HCT116 (cell line): ENCODE results near the gene WWOX. TPM values are rescaled to one million over a fixed set of nuclear protein-coding genes. Genes with fewer than 3 reads are reported as not detected.

Experiments
- ATAC-seq: fragments of 200-7000 bp; cut with Tn5 transposase; 2 replicates; pipeline ENCODE4 v1.9.1; 2020; ENCODE audit warnings: mild to moderate bottlenecking, moderate library complexity
- BruUV-seq: library from RNA; stranded (reverse); fragments of 400-500 nt; replicated peaks from 2 replicates; lab custom pipeline; 2021; lab: Mats Ljungman, UMichigan
- CTCF ChIA-PET: fragments of 300-600 bp; sonication (Branson Sonifier 250); formaldehyde crosslinking; loops from one replicate; lab custom pipeline; 2021; ENCODE audit warnings: antibody characterized with exemption; lab: Charles Lee
- POLR2A ChIA-PET: fragments of 300-600, 350-600 bp; sonication (Branson Sonifier 250); formaldehyde crosslinking; loops from one replicate; lab custom pipeline; 2021; ENCODE audit warnings: antibody characterized with exemption; lab: Charles Lee
- RAD21 ChIA-PET, 2 experiments: fragments of 300-600 bp; sonication (Branson Sonifier 250); formaldehyde crosslinking; loops; one replicate each; lab custom pipeline; 2023; ENCODE audit warnings: low total read pairs in 2 of 2; ENCODE audit not compliant: uncharacterized antibody in 2 of 2, unreplicated experiment in 2 of 2, low non-redundant PET in 1 of 2; lab: Charles Lee
- DNase-seq: peaks from one replicate; pipeline ENCODE4 v3.0.0-alpha.2; 2010; ENCODE audit warnings: low read depth, low spot score
- H2AFZ ChIP-seq: fragments of 200-600 bp; shearing (Covaris generic), sonication (generic); 2 replicates; pipeline ENCODE4 v1.6.1; 2017; ENCODE audit warnings: low read depth, mixed run types, mixed read lengths, antibody characterized with exemption, low read length; ENCODE audit not compliant: poor library complexity, severe bottlenecking
- H3K27ac ChIP-seq: 2 replicates; pipeline ENCODE4 v1.5.1; 2012; ENCODE audit warnings: low read depth, low read length
- H3K27me3 ChIP-seq: fragments of 200-600 bp; sonication (generic); 2 replicates; pipeline ENCODE4 v1.6.1; 2016; ENCODE audit warnings: mixed run types, low read length, mixed read lengths; ENCODE audit not compliant: insufficient read depth
- H3K36me3 ChIP-seq, 2 experiments: fragments of 200-500 bp in 1 of 2; fragments of 200-600 bp in 1 of 2; sonication (Bioruptor generic) in 1 of 2; sonication (generic) in 1 of 2; 2 replicates each; pipeline versions ENCODE4 v1.5.1 to v1.6.1; 2014 to 2016; ENCODE audit warnings: low read length in 2 of 2, inconsistent platforms in 1 of 2, mixed read lengths in 1 of 2, mixed run types in 1 of 2; ENCODE audit not compliant: insufficient read depth in 2 of 2, control insufficient read depth in 1 of 2
- H3K4me1 ChIP-seq, 2 experiments: fragments of 200-600 bp in 1 of 2; sonication (generic) in 1 of 2; 2 replicates each; pipeline versions ENCODE4 v1.5.1 to v1.6.1; 2012 to 2017; ENCODE audit warnings: low read length in 2 of 2, inconsistent platforms in 1 of 2, mild to moderate bottlenecking in 1 of 2, mixed read lengths in 1 of 2, mixed run types in 1 of 2, moderate library complexity in 1 of 2; ENCODE audit not compliant: insufficient read depth in 2 of 2, control insufficient read depth in 1 of 2
- H3K4me2 ChIP-seq: fragments of 200-600 bp; sonication (generic); 2 replicates; pipeline ENCODE4 v1.6.1; 2017; ENCODE audit warnings: mixed run types, low read length, mixed read lengths
- H3K4me3 ChIP-seq, 2 experiments: fragments of 200-600 bp in 1 of 2; sonication (generic) in 1 of 2; replicated peaks in 1 of 2; 2 replicates each; pipeline ENCODE4 v1.5.1; 2011 to 2016; ENCODE audit warnings: low read length in 2 of 2, control low read depth in 1 of 2, low read depth in 1 of 2, mild to moderate bottlenecking in 1 of 2, mixed read lengths in 1 of 2, mixed run types in 1 of 2
- H3K79me2 ChIP-seq: fragments of 200-600 bp; sonication (generic); 2 replicates; pipeline ENCODE4 v1.6.1; 2017; ENCODE audit warnings: mild to moderate bottlenecking, mixed run types, low read length, moderate library complexity, mixed read lengths; ENCODE audit not compliant: insufficient read depth
- H3K9ac ChIP-seq: fragments of 200-600 bp; sonication (generic); 2 replicates; pipeline ENCODE4 v1.6.1; 2016; ENCODE audit warnings: low read length, mixed read lengths
- H3K9me2 ChIP-seq: fragments of 200-600 bp; sonication (generic), shearing (Covaris generic); 2 replicates; pipeline ENCODE4 v1.6.1; 2017; ENCODE audit warnings: mixed run types, mild to moderate bottlenecking, moderate library complexity; ENCODE audit not compliant: insufficient read depth
- H3K9me3 ChIP-seq, 2 experiments: fragments of 200-500 bp in 1 of 2; fragments of 200-600 bp in 1 of 2; sonication (Bioruptor generic) in 1 of 2; sonication (generic) in 1 of 2; 2 replicates each; pipeline ENCODE4 v1.6.1; 2014 to 2017; ENCODE audit warnings: low read length in 2 of 2, mixed read lengths in 2 of 2, inconsistent platforms in 1 of 2, low read depth in 1 of 2, mild to moderate bottlenecking in 1 of 2, mixed run types in 1 of 2, moderate library complexity in 1 of 2; ENCODE audit not compliant: control insufficient read depth in 1 of 2, insufficient read depth in 1 of 2
- H4K20me1 ChIP-seq: fragments of 200-600 bp; sonication (generic), shearing (Covaris generic); 2 replicates; pipeline ENCODE4 v1.6.1; 2017; ENCODE audit warnings: mixed run types, mild to moderate bottlenecking, moderate library complexity; ENCODE audit not compliant: insufficient read depth
- CEBPB ChIP-seq: IDR thresholded peaks from 2 replicates; pipeline ENCODE4 v1.6.1; 2012; ENCODE audit warnings: low read depth
- EGR1 ChIP-seq: IDR thresholded peaks from 2 replicates; pipeline ENCODE4 v1.6.1; 2012; ENCODE audit warnings: low read depth
- EZH2phosphoT487 ChIP-seq: fragments of 200-600 bp; IDR thresholded peaks from 2 replicates; pipeline ENCODE4 v1.6.1; 2018; ENCODE audit warnings: antibody characterized with exemption, borderline replicate concordance
- FOSL1 ChIP-seq: IDR thresholded peaks from 2 replicates; pipeline ENCODE4 v1.6.1; 2012; ENCODE audit warnings: low read depth
- POLR2AphosphoS5 ChIP-seq: IDR thresholded peaks from 2 replicates; pipeline ENCODE4 v1.6.1; 2011; ENCODE audit warnings: mild to moderate bottlenecking, low read depth, low read length, moderate library complexity
- REST ChIP-seq: IDR thresholded peaks from 2 replicates; pipeline ENCODE4 v1.6.1; 2012; ENCODE audit warnings: low read depth
- SIN3A ChIP-seq: IDR thresholded peaks from 2 replicates; pipeline ENCODE4 v1.6.1; 2012; ENCODE audit warnings: low read depth
- SP1 ChIP-seq: IDR thresholded peaks from 2 replicates; pipeline ENCODE4 v1.6.1; 2012; ENCODE audit warnings: low read depth
- SRF ChIP-seq: IDR thresholded peaks from 2 replicates; pipeline ENCODE4 v1.6.1; 2012; ENCODE audit warnings: low read depth
- TCF7L2 ChIP-seq: IDR thresholded peaks from 2 replicates; pipeline ENCODE4 v1.7.0; 2011; ENCODE audit warnings: borderline replicate concordance, inconsistent platforms; ENCODE audit not compliant: insufficient read depth, insufficient read length; ENCODE audit errors: extremely low read depth
- YY1 ChIP-seq: IDR thresholded peaks from 2 replicates; pipeline ENCODE4 v1.6.1; 2011; ENCODE audit warnings: low read length, low read depth, moderate library complexity, mild to moderate bottlenecking; ENCODE audit not compliant: insufficient replicate concordance; ENCODE audit errors: extremely low read depth
- ZFX ChIP-seq: fragments of 450-650 bp; IDR thresholded peaks from 2 replicates; pipeline ENCODE4 v1.6.1; 2017
- ZNF274 ChIP-seq: fragments of 200-500 bp; sonication (Bioruptor generic); IDR thresholded peaks from 2 replicates; pipeline ENCODE4 v1.6.1; 2014; ENCODE audit warnings: mild to moderate bottlenecking, low read depth, low read length, inconsistent platforms
- intact Hi-C: fragments of 100-400 bp; cut with micrococcal nuclease; formaldehyde crosslinking; loops from 2 replicates; pipeline ENCODE4 v1.10.0; 2022
- total RNA-seq: library from RNA; stranded (reverse); gene quantifications from one replicate; pipeline ENCODE4 v1.2.1, GENCODE V29; 2021; ENCODE audit not compliant: unreplicated experiment
- TF ChIP-seq, protein P1 (sequence below): IDR thresholded peaks from 2 replicates; pipeline ENCODE4 v1.6.1; 2011; ENCODE audit warnings: mild to moderate bottlenecking, low read length, moderate library complexity; ENCODE audit not compliant: insufficient replicate concordance; ENCODE audit errors: extremely low read depth

WWOX gene
- total RNA-seq, 1 experiment from 2014 or later, result 13.7 TPM

GRCh38 chr16:78289373-78289772 is 189.9 kb downstream of the WWOX start (continued):
- no peak for TF ChIP-seq EZH2phosphoT487
- TF ChIP-seq, protein P1, sequence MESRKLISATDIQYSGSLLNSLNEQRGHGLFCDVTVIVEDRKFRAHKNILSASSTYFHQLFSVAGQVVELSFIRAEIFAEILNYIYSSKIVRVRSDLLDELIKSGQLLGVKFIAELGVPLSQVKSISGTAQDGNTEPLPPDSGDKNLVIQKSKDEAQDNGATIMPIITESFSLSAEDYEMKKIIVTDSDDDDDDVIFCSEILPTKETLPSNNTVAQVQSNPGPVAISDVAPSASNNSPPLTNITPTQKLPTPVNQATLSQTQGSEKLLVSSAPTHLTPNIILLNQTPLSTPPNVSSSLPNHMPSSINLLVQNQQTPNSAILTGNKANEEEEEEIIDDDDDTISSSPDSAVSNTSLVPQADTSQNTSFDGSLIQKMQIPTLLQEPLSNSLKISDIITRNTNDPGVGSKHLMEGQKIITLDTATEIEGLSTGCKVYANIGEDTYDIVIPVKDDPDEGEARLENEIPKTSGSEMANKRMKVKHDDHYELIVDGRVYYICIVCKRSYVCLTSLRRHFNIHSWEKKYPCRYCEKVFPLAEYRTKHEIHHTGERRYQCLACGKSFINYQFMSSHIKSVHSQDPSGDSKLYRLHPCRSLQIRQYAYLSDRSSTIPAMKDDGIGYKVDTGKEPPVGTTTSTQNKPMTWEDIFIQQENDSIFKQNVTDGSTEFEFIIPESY, result no peak
- no peak for TF ChIP-seq ZNF274
- no peak for TF ChIP-seq ZFX

- no peak for ATAC-seq
- ChIA-PET POLR2A (no interaction called here), RAD21 (no interaction called here)
- Histone ChIP-seq H3K9me3 (no peaks in the 10 kb centered on the region), H3K27ac (no peak overlapping the region), H3K4me1 (no peaks in the 10 kb centered on the region), H3K79me2 (no peaks in the 10 kb centered on the region), H3K9me2 (no peaks in the 10 kb centered on the region), H2AFZ (no peak overlapping the region), H3K4me2 (no peak overlapping the region), H4K20me1 (no peaks in the 10 kb centered on the region)
- intact Hi-C loops, result no loop called here
- TF ChIP-seq POLR2AphosphoS5 (no peak), ZFX (no peak), FOSL1 (no peak), EGR1 (no peak), REST (no peak), SRF (no peak), YY1 (no peak), CEBPB (no peak), TCF7L2 (no peak), SP1 (no peak), SIN3A (no peak)
- TF ChIP-seq, all 23 proteins: peak for 0
- no peak for DNase-seq
- H3K27me3 ChIP-seq, result no peaks in the 10 kb centered on the region
- BruUV-seq, result no TSS peak
- no peaks in the 10 kb centered on the region for H3K36me3 ChIP-seq
- no peak overlapping the region for H3K4me3 ChIP-seq
- CTCF ChIA-PET, result no interaction called here
- no peak overlapping the region for H3K9ac ChIP-seq
These were observed 190.4 kb downstream of the WWOX start for GRCh38 chr16:78289844-78290277.
